H1 (cell line): ENCODE results near the gene TRAPPC2L. TPM values are rescaled to one million over a fixed set of nuclear protein-coding genes. Genes with fewer than 3 reads are reported as not detected.
"Not testable (repeated sequence)": the region's sequence is repeated elsewhere in the genome, so short reads cannot be mapped to it uniquely, and the experiment has no call there.

Source experiments
- CTCF ChIA-PET: fragments of 300-600 bp; sonication (Branson Sonifier 250); formaldehyde crosslinking; loops from one replicate; lab custom pipeline; 2021; ENCODE audit not compliant: partially characterized antibody; lab: Charles Lee
- POLR2A ChIA-PET: fragments of 300-600 bp; sonication (Branson Sonifier 250); formaldehyde crosslinking; loops from one replicate; lab custom pipeline; 2021; ENCODE audit warnings: inconsistent platforms; ENCODE audit not compliant: partially characterized antibody; lab: Charles Lee
- DNase-seq, 2 experiments: peaks; one replicate each; pipeline versions ENCODE4 v3.0.0 to v3.0.0-alpha.2; 2010 to 2022; ENCODE audit warnings: low spot score in 2 of 2, low read depth in 1 of 2, mixed read lengths in 1 of 2
- FAIRE-seq: peaks from 2 replicates; lab custom pipeline; 2011; peaks lifted over from hg19 to GRCh38; lab: Jason Lieb, UNC
- H2AFZ ChIP-seq: 2 replicates; pipeline ENCODE4 v1.8.1; 2012; ENCODE audit warnings: low read length, inconsistent platforms
- H2AK5ac ChIP-seq: 2 replicates; pipeline ENCODE4 v1.6.1; 2013; ENCODE audit warnings: low read depth, low read length
- H2BK120ac ChIP-seq: replicated peaks from 2 replicates; pipeline ENCODE3; 2013; ENCODE audit warnings: low read depth, low read length, inconsistent platforms
- H2BK12ac ChIP-seq: 2 replicates; pipeline ENCODE4 v1.6.1; 2013; ENCODE audit warnings: low read depth, low read length
- H2BK15ac ChIP-seq: 2 replicates; pipeline ENCODE4 v1.6.1; 2013; ENCODE audit warnings: low read length
- H2BK20ac ChIP-seq: 2 replicates; pipeline ENCODE4 v1.6.1; 2013; ENCODE audit warnings: low read length
- H2BK5ac ChIP-seq: 2 replicates; pipeline ENCODE4 v1.6.1; 2013; ENCODE audit warnings: low read depth, low read length
- H3K14ac ChIP-seq: 2 replicates; pipeline ENCODE4 v1.6.1; 2013; ENCODE audit warnings: inconsistent platforms; ENCODE audit not compliant: insufficient read length
- H3K18ac ChIP-seq: 2 replicates; pipeline ENCODE4 v1.6.1; 2013; ENCODE audit warnings: low read length; ENCODE audit errors: extremely low read depth
- H3K23ac ChIP-seq: 2 replicates; pipeline ENCODE4 v1.6.1; 2013; ENCODE audit warnings: inconsistent platforms; ENCODE audit not compliant: insufficient read length
- H3K23me2 ChIP-seq: 2 replicates; pipeline ENCODE4 v1.6.1; 2013; ENCODE audit warnings: low read depth, low read length
- H3K27ac ChIP-seq: 2 replicates; pipeline ENCODE4 v1.6.1; 2011; ENCODE audit warnings: low read depth, low read length, inconsistent platforms
- H3K27me3 ChIP-seq, 4 experiments: replicated peaks in 1 of 4; 1 replicate in 1 of 4; 2 replicates in 3 of 4; pipeline versions ENCODE4 v1.6.1 to v1.8.1; 2011 to 2013; ENCODE audit warnings: low read length in 3 of 4, mild to moderate bottlenecking in 3 of 4, inconsistent platforms in 2 of 4, mixed read lengths in 2 of 4, moderate library complexity in 1 of 4; ENCODE audit not compliant: control insufficient read depth in 3 of 4, insufficient read depth in 3 of 4; ENCODE audit errors: extremely low read depth in 1 of 4
- H3K36me3 ChIP-seq, 4 experiments: 2 replicates each; pipeline versions ENCODE4 v1.6.1 to v1.8.1; 2011 to 2013; ENCODE audit warnings: mild to moderate bottlenecking in 4 of 4, low read length in 3 of 4, moderate library complexity in 2 of 4, control low read depth in 1 of 4, inconsistent platforms in 1 of 4; ENCODE audit not compliant: insufficient read depth in 4 of 4, control insufficient read depth in 2 of 4
- H3K4ac ChIP-seq: replicated peaks from 2 replicates; pipeline ENCODE3; 2013; ENCODE audit warnings: low read length, low read depth, mixed read lengths, inconsistent platforms; ENCODE audit not compliant: insufficient read length
- H3K4me1 ChIP-seq, 4 experiments: replicated peaks in 1 of 4; 1 replicate in 1 of 4; 2 replicates in 3 of 4; pipeline versions ENCODE4 v1.6.1 to v1.8.1; 2011 to 2013; ENCODE audit warnings: low read length in 3 of 4, inconsistent platforms in 2 of 4, mixed read lengths in 1 of 4; ENCODE audit not compliant: insufficient read depth in 4 of 4, control insufficient read depth in 3 of 4
- H3K4me2 ChIP-seq, 2 experiments: 2 replicates each; pipeline versions ENCODE4 v1.6.1 to v1.8.1; 2011 to 2013; ENCODE audit warnings: low read depth in 2 of 2, low read length in 2 of 2, control low read depth in 1 of 2, inconsistent platforms in 1 of 2, mild to moderate bottlenecking in 1 of 2; ENCODE audit not compliant: insufficient read depth in 1 of 2
- H3K4me3 ChIP-seq, 4 experiments: fragments of 200-600, 300-600 bp in 1 of 4; sonication (generic), shearing (Covaris generic), sonication (Bioruptor Twin) in 1 of 4; 2 replicates each; pipeline versions ENCODE4 v1.5.1 to v1.8.1; 2011 to 2016; ENCODE audit warnings: low read length in 4 of 4, low read depth in 3 of 4, control low read depth in 2 of 4, inconsistent platforms in 2 of 4, mild to moderate bottlenecking in 2 of 4, mixed read lengths in 1 of 4, moderate library complexity in 1 of 4; ENCODE audit not compliant: insufficient read depth in 2 of 4; ENCODE audit errors: extremely low read depth in 1 of 4
- H3K56ac ChIP-seq: replicated peaks from 2 replicates; pipeline ENCODE3; 2013; ENCODE audit warnings: low read depth, mild to moderate bottlenecking, mixed read lengths, low read length, inconsistent platforms; ENCODE audit not compliant: insufficient read length
- H3K79me1 ChIP-seq: 2 replicates; pipeline ENCODE4 v1.6.1; 2013; ENCODE audit warnings: low read depth, low read length, control low read depth
- H3K79me2 ChIP-seq, 2 experiments: 2 replicates each; pipeline versions ENCODE4 v1.6.1 to v1.8.1; 2012 to 2013; ENCODE audit warnings: low read length in 2 of 2, mild to moderate bottlenecking in 2 of 2, inconsistent platforms in 1 of 2; ENCODE audit not compliant: insufficient read depth in 2 of 2, control insufficient read depth in 1 of 2
- H3K9ac ChIP-seq, 4 experiments: replicated peaks in 1 of 4; 1 replicate in 1 of 4; 2 replicates in 3 of 4; pipeline versions ENCODE4 v1.6.1 to v1.8.1; 2011 to 2013; ENCODE audit warnings: low read depth in 3 of 4, low read length in 3 of 4, control low read depth in 2 of 4, mild to moderate bottlenecking in 2 of 4, moderate library complexity in 2 of 4, inconsistent platforms in 1 of 4; ENCODE audit errors: extremely low read depth in 1 of 4
- H3K9me3 ChIP-seq, 2 experiments: 2 replicates each; pipeline versions ENCODE4 v1.6.1 to v1.8.1; 2012 to 2013; ENCODE audit warnings: mild to moderate bottlenecking in 2 of 2, moderate library complexity in 2 of 2, control low read depth in 1 of 2, inconsistent platforms in 1 of 2, low read depth in 1 of 2, low read length in 1 of 2, mixed read lengths in 1 of 2; ENCODE audit not compliant: insufficient read depth in 2 of 2
- H4K20me1 ChIP-seq, 2 experiments: replicated peaks in 1 of 2; 2 replicates each; pipeline versions ENCODE3 to v1.8.1; 2011 to 2013; ENCODE audit warnings: inconsistent platforms in 2 of 2, low read length in 2 of 2, mild to moderate bottlenecking in 1 of 2; ENCODE audit not compliant: insufficient read depth in 2 of 2, control insufficient read depth in 1 of 2
- H4K5ac ChIP-seq: 2 replicates; pipeline ENCODE4 v1.6.1; 2013; ENCODE audit warnings: low read length, low read depth, mixed read lengths, inconsistent platforms; ENCODE audit not compliant: insufficient read length
- H4K8ac ChIP-seq: 2 replicates; pipeline ENCODE4 v1.8.0; 2013; ENCODE audit warnings: mild to moderate bottlenecking, moderate library complexity, low read length, inconsistent platforms; ENCODE audit not compliant: insufficient read depth; ENCODE audit errors: extremely low read depth
- H4K91ac ChIP-seq: replicated peaks from 2 replicates; pipeline ENCODE3; 2013; ENCODE audit warnings: low read length, mixed read lengths, inconsistent platforms; ENCODE audit not compliant: insufficient read length
- WGBS, 2 experiments: shearing (Covaris generic) in 1 of 2; methylation state at CpG; one replicate each; pipeline versions ENCODE4 v1.1.6 to v1.1.7; 2013 to 2015; ENCODE audit warnings: low lambda C conversion rate in 2 of 2, mixed read lengths in 2 of 2, inconsistent platforms in 1 of 2, low coverage in 1 of 2, missing lambda C conversion rate in 1 of 2; ENCODE audit not compliant: insufficient replicate concordance in 2 of 2, insufficient coverage in 1 of 2, insufficient read length in 1 of 2; ENCODE audit errors: extremely low coverage in 1 of 2, missing lambda C conversion rate in 1 of 2; 5-methylcytosine and 5-hydroxymethylcytosine counted together
- polyA plus RNA-seq, 7 experiments: library from polyadenylated mRNA; depleted of rRNA in 3 of 7; stranded (reverse) in 5 of 7; unstranded in 2 of 7; fragments of >200 nt in 5 of 7; fragments of 200-250 nt in 2 of 7; gene quantifications; 1 replicate in 5 of 7; 2 replicates in 1 of 7; 4 replicates in 1 of 7; pipeline versions ENCODE4 v1.2.1 to v1.2.3, GENCODE V29; 2011 to 2013; ENCODE audit warnings: missing spikeins in 2 of 7, mixed read lengths in 2 of 7
- total RNA-seq: library from RNA; stranded (reverse); fragmentation: NEBNext Ultra II Directional; extraction: Animal tissue kit (Norgen Biotek cat#: 25700); gene quantifications from 2 replicates; pipeline ENCODE4 v1.2.1, GENCODE V29; 2021

Gene TRAPPC2L
- total and polyA plus RNA-seq, 2 of the 8 experiments (the other 6 are each of a cell fraction or from before 2014, with no cell fraction given): 98.7 to 133 TPM

- H2BK5ac ChIP-seq, H4K8ac ChIP-seq, H3K9ac ChIP-seq, H3K4ac ChIP-seq, H4K20me1 ChIP-seq, H3K4me3 ChIP-seq, H4K5ac ChIP-seq, H3K14ac ChIP-seq, H3K36me3 ChIP-seq, H3K27ac ChIP-seq, H3K79me2 ChIP-seq, H2BK12ac ChIP-seq, FAIRE-seq, H2BK15ac ChIP-seq, H3K4me1 ChIP-seq, H3K79me1 ChIP-seq, H3K23me2 ChIP-seq, H2BK120ac ChIP-seq, H3K56ac ChIP-seq, H3K18ac ChIP-seq, H3K9me3 ChIP-seq, H4K91ac ChIP-seq, H2BK20ac ChIP-seq, H2AFZ ChIP-seq, H3K23ac ChIP-seq, H3K4me2 ChIP-seq, H3K27me3 ChIP-seq, H2AK5ac ChIP-seq, POLR2A ChIA-PET, DNase-seq: not testable (repeated sequence)
- CTCF ChIA-PET: interaction anchor here (0.7 to 1.4 kb wide), 2 partner anchors 37 to 51 kb away, joined by 3 to 4 read pairs; partner anchors contain the start of genes GALNS and TRAPPC2L
- WGBS, 2 experiments: 93% methylated on average over 3 of the region's 6 CpGs; no CpG with 5 or more reads in 1 of the 2 experiments
These were observed 37.3 kb downstream of the TRAPPC2L start for GRCh38 chr16:88894266-88894665.
